Heart left ventricle (tissue), 13 donors: ENCODE data around the gene ARID3B.

Experiments
- CTCF ChIP-seq, 12 donors: fragments of 200-600 bp; sonication (generic) in 4 of 12; IDR thresholded peaks; one replicate each; pipeline versions ENCODE4 v1.5.0 to v1.8.0; 2018 to 2022; ENCODE audit warnings: antibody characterized with exemption in 12 of 12, mild to moderate bottlenecking in 5 of 12
- POLR2A ChIP-seq, 2 donors: fragments of 450-650 bp; IDR thresholded peaks; one replicate each; pipeline ENCODE4 v1.6.1; 2017; ENCODE audit warnings: antibody characterized with exemption in 2 of 2, mild to moderate bottlenecking in 2 of 2, moderate library complexity in 2 of 2
- donor health status: ischemic (EF 13 %, LVEDD 7.1; RV severe dilation, severe dysfunction).
- donor health status: DM: no; HTN: yes; CAD: no.
- donor health status: DM: no; HTN: no; CAD: no.
- donor health status: ischemic (EF 25% LVEDD 6.9; RV normal size, moderate dysfunction).
- donor health status: ischemic (EF 25% LVEDD 5.7; RV mildly dilated, moderate dysfunction).
- donor health status: ischemic (EF 35%, LVEDD 5.7; RV mildly dilated, moderate dysfunction).
- donor health status: nonischemic (EF 11% LVEDD 7.7; RV severe dilation, severe dysfunction).
- donor health status: DM: yes; HTN: yes; CAD: no.
- donor health status: PGD.
- donor health status: ischemic (EF 29% LVEDD 5.4; RV normal size, mild dysfunction).
- donor health status: nonischemic (EF 23%, LVEDD 6.1; RV moderate dilation, normal function).

GRCh38 chr15:74628199-74628598 lies 87.2 kb downstream of the ARID3B start:
- TF ChIP-seq CTCF (IDR thresholded peaks at IDR 0.05) (no peak), POLR2A (IDR thresholded peaks at IDR 0.05) (no peak)
